Heart left ventricle (tissue), 11 donors: ENCODE measurements around the gene ZNF558. TPM values are rescaled to one million over a fixed set of nuclear protein-coding genes. Genes with fewer than 3 reads are reported as not detected.

ENCODE experiments used
- polyA plus RNA-seq, 2 donors: library from polyadenylated mRNA; stranded (reverse); fragments of 200-250 nt; gene quantifications; one replicate each; pipeline ENCODE4 v1.2.3, GENCODE V29; 2013
- total RNA-seq, 9 donors: library from RNA; depleted of rRNA in 2 of 9; stranded (reverse); fragments of >200 nt in 2 of 9; fragmentation: NEBNext Ultra II Directional in 3 of 9; extraction: Animal tissue kit (Norgen Biotek cat#: 25700) in 3 of 9; gene quantifications; one replicate each; pipeline versions ENCODE4 v1.1.0 to v1.2.4, GENCODE V29; 2016 to 2023
- donor health status: ischemic (EF 13 %, LVEDD 7.1; RV severe dilation, severe dysfunction).
- donor health status: healthy with polysubstance abuse.
- donor health status: DM: no; HTN: yes; CAD: no.
- donor health status: DM: no; HTN: no; CAD: no.
- donor health status: ischemic (EF 25% LVEDD 5.7; RV mildly dilated, moderate dysfunction).
- donor health status: healthy.
- donor health status: DM: yes; HTN: yes; CAD: no.
- donor health status: PGD.
- donor health status: nonischemic (EF 23%, LVEDD 6.1; RV moderate dilation, normal function).

The ZNF558 gene
- total and polyA plus RNA-seq, 11 donors, result 5.0 to 16.2 (median 11.2) TPM

Other genes starting within 250 kb of the ZNF558 start
- 10 to 100 TPM in 1 of 9 donors, 1 to 10 TPM in 8; 4.3 to 14.1 (median 7.4) TPM for gene ADAMTS10, start 221.6 kb downstream of the ZNF558 start, total RNA-seq
- 10 to 100 TPM in 1 of 2 donors, 1 to 10 TPM in 1; 6.9 to 14.7 TPM for gene ADAMTS10, start 221.6 kb downstream of the ZNF558 start, polyA plus RNA-seq
- not detected for gene NFILZ, start 201.7 kb downstream of the ZNF558 start, total RNA-seq
- gene NFILZ, start 201.7 kb downstream of the ZNF558 start, polyA plus RNA-seq, result not detected
- not detected for gene ACTL9, start 133.5 kb downstream of the ZNF558 start, total RNA-seq
- gene ACTL9, start 133.5 kb downstream of the ZNF558 start, polyA plus RNA-seq, result not detected
- not detected for gene OR2Z1, start 110.7 kb downstream of the ZNF558 start, total RNA-seq
- not detected for gene OR2Z1, start 110.7 kb downstream of the ZNF558 start, polyA plus RNA-seq
- gene MBD3L1, start 73 bp upstream of the ZNF558 start, total RNA-seq, result not detected
- gene MBD3L1, start 73 bp upstream of the ZNF558 start, polyA plus RNA-seq, result not detected
- 10 to 100 TPM in 1 of 9 donors, under 1 TPM in 3, not detected in 5; under 0.01 to 16.2 (median 0.05) TPM for gene MUC16, start 178.1 kb upstream of the ZNF558 start, total RNA-seq
- gene MUC16, start 178.1 kb upstream of the ZNF558 start, polyA plus RNA-seq, result not detected